Neural progenitor cell (in vitro differentiated cells): ENCODE data around the gene SLC15A3.

Source experiments
- EZH2 ChIP-seq: fragments of 200-600 bp; sonication (generic); IDR thresholded peaks from 2 replicates; pipeline ENCODE4 v1.6.1; 2017; ENCODE audit warnings: antibody characterized with exemption, mild to moderate bottlenecking, moderate library complexity
- TF ChIP-seq, protein P1 (sequence below): fragments of 200-600 bp; sonication (generic); IDR thresholded peaks from 2 replicates; pipeline ENCODE4 v1.5.1; 2017; ENCODE audit warnings: antibody characterized with exemption, mild to moderate bottlenecking

DNA sequence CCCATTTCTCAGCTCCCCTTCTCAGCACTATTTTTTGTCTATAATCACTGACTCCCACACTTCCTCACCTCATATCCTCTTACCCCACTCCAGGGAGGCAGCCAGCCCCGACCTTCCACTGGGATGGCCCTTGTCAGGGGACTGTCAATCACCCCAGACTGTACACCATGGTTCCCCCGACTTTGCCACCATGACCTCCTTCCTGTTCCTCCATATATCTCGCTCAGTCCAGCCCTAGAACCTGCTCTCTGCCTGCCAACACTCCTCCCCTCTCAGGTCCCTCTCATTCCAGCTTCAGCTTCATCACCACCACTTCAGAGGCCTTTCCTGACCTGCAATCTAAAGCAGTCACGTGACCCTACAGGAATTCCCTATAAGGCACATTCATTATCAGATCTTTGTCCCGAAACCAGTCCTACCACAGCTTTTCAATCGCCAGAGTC lies 62.1 kb downstream of the SLC15A3 start:
- TF ChIP-seq, protein P1, sequence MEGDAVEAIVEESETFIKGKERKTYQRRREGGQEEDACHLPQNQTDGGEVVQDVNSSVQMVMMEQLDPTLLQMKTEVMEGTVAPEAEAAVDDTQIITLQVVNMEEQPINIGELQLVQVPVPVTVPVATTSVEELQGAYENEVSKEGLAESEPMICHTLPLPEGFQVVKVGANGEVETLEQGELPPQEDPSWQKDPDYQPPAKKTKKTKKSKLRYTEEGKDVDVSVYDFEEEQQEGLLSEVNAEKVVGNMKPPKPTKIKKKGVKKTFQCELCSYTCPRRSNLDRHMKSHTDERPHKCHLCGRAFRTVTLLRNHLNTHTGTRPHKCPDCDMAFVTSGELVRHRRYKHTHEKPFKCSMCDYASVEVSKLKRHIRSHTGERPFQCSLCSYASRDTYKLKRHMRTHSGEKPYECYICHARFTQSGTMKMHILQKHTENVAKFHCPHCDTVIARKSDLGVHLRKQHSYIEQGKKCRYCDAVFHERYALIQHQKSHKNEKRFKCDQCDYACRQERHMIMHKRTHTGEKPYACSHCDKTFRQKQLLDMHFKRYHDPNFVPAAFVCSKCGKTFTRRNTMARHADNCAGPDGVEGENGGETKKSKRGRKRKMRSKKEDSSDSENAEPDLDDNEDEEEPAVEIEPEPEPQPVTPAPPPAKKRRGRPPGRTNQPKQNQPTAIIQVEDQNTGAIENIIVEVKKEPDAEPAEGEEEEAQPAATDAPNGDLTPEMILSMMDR: no peak
- no peak for TF ChIP-seq EZH2
